ENCODE measurements around the gene TAS2R60.
"Not testable (repeated sequence)": the region's sequence is repeated elsewhere in the genome, so short reads cannot be mapped to it uniquely, and the experiment has no call there.

TAS2R60 gene

GRCh38 chr7:143477501-143478150 lies 34.4 kb downstream of the TAS2R60 start, which contains the start of gene TAS2R41:
TSS of gene TAS2R41 (plus strand) at chr7:143477873. CDS start at chr7:143477873, 0 bp downstream.
- DNase-seq (ENCODE audit: low read depth): no peak

GRCh38 chr7:143479055-143479766 lies 36.0 kb downstream of the TAS2R60 start:
- no peak for DNase-seq (ENCODE audit: low read depth)

GRCh38 chr7:143480501-143480900 lies 37.2 kb downstream of the TAS2R60 start:
- no peak for DNase-seq (ENCODE audit: low read depth)

- DNase-seq (ENCODE audit: low read depth): no peak
These were observed 40.9 kb downstream of the TAS2R60 start for GRCh38 chr7:143484119-143484518.

GRCh38 chr7:143485094-143485493 lies 41.8 kb downstream of the TAS2R60 start:
- DNase-seq (ENCODE audit: low read depth): no peak

GRCh38 chr7:143485500-143485899 lies 42.2 kb downstream of the TAS2R60 start:
- no peak for DNase-seq (ENCODE audit: low read depth)

GRCh38 chr7:143486266-143486665 lies 43.0 kb downstream of the TAS2R60 start:
- DNase-seq (ENCODE audit: low read depth): not testable (repeated sequence)

GRCh38 chr7:143487061-143487460 lies 43.8 kb downstream of the TAS2R60 start:
- no peak for DNase-seq (ENCODE audit: low read depth)

- DNase-seq (ENCODE audit: low read depth): no peak
These were observed 44.3 kb downstream of the TAS2R60 start for GRCh38 chr7:143487566-143487965.

- DNase-seq (ENCODE audit: low read depth): no peak
These were observed 47.6 kb downstream of the TAS2R60 start for GRCh38 chr7:143490717-143491306.

GRCh38 chr7:143492043-143492471 lies 48.8 kb downstream of the TAS2R60 start:
- DNase-seq (ENCODE audit: low read depth): no peak

- DNase-seq (ENCODE audit: low read depth): no peak
These were observed 49.8 kb downstream of the TAS2R60 start for GRCh38 chr7:143492799-143493739.

- DNase-seq (ENCODE audit: low read depth): no peak
These were observed 50.5 kb downstream of the TAS2R60 start for GRCh38 chr7:143493751-143494150.

All from activated T-cell treated with anti-CD3 and anti-CD28 coated beads for 1 hour (primary cell).